GM04504 (cell line): ENCODE measurements around the gene GLYATL1.
"Not testable (repeated sequence)": the region's sequence is repeated elsewhere in the genome, so short reads cannot be mapped to it uniquely, and the experiment has no call there.

Experiments
- DNase-seq: peaks from one replicate; pipeline ENCODE4 v3.0.0-alpha.2; 2012; ENCODE audit warnings: low read depth

Gene GLYATL1

DNA sequence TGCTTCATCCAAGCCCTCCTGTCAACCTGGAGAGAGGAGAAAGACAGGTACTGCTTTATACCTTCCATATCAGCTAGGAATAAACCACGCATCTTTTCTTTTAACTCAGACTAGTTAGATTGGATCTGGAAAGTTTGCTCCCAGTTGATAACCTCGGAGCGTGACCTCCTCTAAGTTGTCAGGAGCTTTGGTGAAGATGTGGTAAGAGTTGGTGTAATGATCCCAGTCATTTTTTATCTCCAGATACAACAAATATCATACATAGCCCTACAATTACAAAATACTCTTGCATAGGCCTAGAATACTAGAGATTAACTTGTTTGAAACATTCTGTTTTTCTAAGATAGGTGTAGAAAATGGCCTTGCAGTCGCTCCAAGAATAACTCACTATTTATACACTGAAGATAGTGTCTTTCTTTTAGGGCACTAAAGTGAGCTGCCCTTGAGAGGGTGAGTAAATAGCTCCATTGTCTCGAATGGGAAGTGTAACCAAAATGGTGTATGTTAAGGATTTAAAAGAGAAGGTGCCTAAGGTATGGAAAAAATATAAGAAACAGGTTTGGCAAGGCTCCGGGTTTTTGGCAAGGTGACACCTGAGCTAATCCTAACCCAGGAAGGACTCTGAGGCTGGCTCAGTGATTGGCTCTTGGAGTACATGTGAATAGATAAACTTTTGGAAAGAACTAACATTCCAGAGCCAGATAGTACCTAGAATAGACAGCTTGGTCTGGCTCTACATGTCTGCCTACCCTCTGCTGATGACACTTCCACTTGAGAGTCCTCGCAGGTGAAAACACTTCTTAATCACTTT, 59.4 kb downstream of the GLYATL1 start:
- no peak for DNase-seq

DNA sequence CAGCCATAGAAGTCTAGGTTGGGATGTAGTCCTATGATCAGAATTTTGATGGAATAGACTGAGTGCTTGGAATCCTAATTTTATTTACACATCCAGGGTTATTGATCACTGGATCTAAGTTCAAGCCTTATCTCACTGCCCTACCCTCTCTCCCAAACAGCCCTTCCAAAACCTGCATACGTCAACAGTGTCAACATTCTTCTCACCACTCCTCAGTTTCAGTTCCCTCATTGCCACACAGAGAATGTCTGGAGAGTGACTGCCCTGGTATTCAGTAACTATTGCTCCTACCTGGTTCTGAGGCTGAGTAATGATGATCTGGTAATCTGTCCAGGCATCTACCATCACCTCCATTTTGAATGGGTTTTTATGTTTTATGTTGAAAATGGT, 60.0 kb downstream of the GLYATL1 start:
- DNase-seq: no peak

DNA sequence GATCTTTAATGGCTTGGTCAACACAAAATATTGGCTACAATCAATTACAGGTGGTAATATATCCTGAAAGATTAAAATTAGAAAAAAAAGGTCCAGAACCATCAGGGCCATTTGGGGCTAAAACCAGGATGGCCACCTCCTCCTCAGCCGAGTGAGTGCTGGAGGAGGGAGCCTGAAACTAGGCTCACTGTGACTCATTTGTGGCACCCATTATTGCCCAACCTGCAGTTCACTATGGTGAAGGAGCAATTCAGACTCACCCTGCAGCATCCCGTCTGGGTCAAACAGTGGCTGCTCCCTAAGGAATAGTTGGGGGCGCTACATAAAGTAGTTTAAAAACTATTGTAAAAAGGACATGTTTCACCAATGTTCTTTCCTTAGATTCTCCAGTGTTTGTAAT, 60.7 kb downstream of the GLYATL1 start:
- DNase-seq: no peak

DNA sequence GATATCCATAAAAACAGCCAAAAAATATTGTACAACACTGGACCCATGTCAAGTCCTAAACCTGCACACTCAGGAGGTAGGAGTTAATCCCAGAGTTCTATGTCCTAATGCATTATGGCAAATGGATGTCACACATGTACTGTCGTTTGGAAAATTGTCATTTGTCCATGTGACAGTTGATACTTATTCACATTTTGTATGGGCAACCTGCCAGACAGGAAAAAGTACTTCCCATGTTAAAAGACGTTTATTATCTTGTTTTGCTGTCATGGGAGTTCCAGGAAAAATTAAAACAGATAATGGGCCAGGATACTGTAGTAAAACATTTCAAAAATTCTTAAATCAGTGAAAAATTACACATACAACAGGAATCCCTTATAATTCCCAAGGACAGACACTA, 62.7 kb downstream of the GLYATL1 start:
- DNase-seq: not testable (repeated sequence)
